ENCODE data around the gene ZNF841.
A peak's percentile ranks its signal among the peaks of the same experiment; 100 is the strongest.
"Not testable (repeated sequence)": the region's sequence is repeated elsewhere in the genome, so short reads cannot be mapped to it uniquely, and the experiment has no call there.

The ZNF841 gene

GRCh38 chr19:52066258-52066863, 29.2 kb downstream of the ZNF841 start:
- no peak for FAIRE-seq

GRCh38 chr19:52065399-52065798, 30.2 kb downstream of the ZNF841 start:
- no peak for FAIRE-seq

DNA sequence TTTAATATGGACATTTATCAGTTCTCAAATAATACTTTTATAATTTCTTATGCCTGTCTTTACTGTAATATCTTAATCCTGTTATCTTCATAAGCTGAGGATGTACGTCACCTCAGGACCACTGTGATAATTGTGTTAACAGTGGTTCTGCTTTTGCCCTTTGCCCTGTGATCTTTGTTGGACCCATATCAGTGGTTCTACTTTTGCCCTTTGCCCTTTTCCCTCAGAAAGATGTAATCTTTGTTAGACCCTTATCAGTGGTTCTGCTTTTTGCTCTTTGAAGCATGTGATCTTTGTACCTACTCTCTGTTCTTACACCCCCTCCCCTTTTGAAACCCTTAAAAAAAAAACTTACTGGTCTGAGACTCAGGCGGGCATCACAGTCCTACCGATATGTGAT, 39.1 kb downstream of the ZNF841 start:
- FAIRE-seq = not testable (repeated sequence)

GRCh38 chr19:52051736-52052135, 43.8 kb downstream of the ZNF841 start:
- not testable (repeated sequence) for FAIRE-seq

- peak; percentile 76 for FAIRE-seq
Observed at GRCh38 chr19:52048555-52049501, 46.7 kb downstream of the ZNF841 start, which contains the start of gene ZNF432. ZNF432 (minus strand) TSS chr19:52048838; CDS start chr19:52046868, 1,970 bp downstream.

- FAIRE-seq = no peak
Observed at GRCh38 chr19:52039169-52039568, 56.4 kb downstream of the ZNF841 start.

DNA sequence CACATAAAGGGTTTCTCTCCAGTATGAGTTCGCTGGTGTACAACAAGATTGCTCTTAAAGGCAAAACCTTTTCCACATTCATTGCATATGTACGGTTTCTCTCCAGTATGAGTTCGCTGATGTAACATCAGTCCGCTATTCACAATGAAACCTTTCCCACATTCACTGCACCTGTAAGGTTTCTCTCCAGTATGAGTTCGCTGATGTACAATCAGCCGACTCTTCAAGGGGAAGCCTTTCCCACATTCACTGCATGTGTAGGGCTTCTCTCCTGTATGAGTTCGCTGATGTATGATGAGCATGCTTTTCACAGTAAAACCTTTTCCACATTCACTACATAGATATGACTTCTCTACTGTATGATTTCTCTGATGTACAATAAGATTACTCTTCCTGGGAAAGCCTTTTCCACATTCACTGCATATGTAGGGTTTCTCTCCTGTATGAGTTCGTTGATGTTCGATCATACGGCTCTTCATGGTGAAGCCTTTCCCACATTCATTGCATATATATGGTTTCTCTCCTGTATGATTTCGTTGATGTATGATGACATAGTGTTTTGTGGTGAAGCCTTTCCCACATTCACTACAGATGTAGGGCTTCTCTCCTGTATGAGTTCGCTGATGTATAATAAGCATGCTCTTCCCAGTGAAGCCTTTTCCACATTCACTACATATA, 61.4 kb downstream of the ZNF841 start:
- no peak for FAIRE-seq

- no peak for FAIRE-seq
Observed at GRCh38 chr19:52028780-52029123, 66.8 kb downstream of the ZNF841 start.

DNA sequence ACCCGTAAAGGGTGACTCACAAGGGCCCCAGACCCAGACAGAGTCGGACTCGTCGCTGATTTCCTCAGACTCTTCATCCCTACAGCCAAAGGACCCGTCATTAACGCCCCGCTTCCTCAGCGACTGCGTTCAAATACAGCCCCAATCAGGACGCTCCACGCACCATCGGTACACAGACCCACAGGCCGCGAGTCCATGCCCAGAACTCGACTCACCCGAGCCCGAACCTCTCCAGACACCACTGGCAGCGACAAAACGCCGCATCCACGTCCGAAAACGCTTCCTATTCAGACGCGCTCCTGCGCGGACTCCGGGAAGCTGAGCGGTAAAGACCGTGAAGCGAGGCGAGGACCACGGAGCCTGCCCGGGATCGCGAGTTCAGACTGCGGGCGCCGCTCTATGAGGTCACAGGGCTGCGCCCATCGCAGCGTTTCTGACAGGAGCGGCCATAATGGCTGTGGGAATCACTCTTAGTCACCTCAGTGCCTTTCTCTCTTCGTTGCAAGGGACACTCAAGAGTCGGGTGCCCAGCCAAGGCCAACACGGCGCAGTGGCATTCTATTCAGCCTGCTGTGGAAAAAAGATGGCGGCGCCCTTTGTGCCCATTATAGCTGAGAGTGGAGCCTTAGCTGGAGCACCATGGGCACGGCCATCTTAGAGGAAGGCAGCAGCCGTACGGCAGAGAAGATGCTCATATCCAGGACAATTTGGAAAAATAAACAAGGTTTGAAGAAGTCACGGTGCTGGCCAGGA, 67.4 kb downstream of the ZNF841 start, which contains the start of gene ZNF614:
Gene ZNF614 (minus strand): TSS at position 353 of the 753 bp plus-strand sequence. CDS start 2,634 bp downstream, outside the sequence.
- no peak for FAIRE-seq

DNA sequence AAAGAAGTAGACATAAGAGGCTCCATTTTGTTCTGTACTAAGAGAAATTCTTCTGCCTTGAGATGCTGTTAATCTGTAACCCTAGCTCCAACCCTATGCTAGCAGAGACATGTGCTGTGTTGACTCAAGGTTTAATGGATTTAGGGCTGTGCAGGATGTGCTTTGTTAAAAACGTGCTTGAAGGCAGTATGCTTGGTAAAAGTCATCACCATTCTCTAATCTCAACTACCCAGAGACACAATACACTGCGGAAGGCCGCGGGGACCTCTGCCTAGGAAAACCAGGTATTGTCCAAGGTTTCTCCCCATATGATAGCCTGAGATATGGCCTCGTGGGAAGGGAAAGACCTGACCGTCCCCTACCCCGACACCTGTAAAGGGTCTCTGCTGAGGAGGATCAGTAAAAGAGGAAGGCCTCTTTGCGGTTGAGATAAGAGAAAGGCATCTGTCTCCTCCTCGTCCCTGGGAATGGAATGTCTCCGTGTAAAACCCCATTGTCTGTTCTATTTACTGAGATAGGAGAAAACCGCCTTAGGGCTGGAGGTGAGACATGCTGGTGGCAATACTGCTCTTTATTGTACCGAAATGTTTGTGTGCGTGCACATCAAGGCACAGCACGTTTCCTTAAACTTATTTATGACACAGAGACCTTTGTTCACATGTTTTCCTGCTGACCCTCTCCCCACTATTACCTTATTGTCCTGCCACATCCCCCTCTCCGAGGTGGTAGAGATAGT, 69.1 kb downstream of the ZNF841 start:
- not testable (repeated sequence) for FAIRE-seq

DNA sequence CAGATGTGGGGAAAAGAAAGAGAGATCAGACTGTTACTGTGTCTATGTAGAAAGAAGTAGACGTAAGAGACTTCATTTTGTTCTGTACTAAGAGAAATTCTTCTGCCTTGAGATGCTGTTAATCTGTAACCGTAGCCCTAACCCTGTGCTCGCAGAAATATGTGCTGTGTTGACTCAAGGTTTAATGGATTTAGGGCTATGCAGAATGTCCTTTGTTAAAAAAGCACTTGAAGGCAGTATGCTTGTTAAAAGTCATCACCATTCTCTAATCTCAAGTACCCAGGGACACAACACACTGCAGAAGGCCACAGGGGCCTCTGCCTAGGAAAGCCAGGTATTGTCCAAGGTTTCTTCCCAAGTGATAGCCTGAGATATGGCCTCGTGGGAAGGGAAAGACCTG, 71.1 kb downstream of the ZNF841 start:
- FAIRE-seq = not testable (repeated sequence)

DNA sequence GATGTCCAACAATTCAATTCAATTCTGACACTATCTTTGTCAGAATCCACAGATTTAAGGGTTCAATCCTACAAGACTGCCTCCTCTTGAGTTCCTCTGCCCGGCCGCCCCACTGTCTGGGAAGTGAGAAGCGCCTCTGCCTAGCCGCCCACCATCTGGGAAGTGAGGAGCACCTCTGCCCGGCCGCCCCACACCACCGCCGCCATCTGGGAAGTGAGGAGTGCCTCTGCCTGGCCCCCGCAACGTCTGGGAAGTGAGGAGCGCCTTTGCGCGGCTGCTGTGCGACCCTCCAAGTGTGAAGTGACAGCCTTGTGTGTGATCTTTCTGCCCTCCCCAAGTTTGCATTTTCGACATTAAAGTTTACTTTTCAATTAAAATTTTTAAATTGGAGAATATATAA, 73.4 kb downstream of the ZNF841 start:
- no peak for FAIRE-seq

- no peak for FAIRE-seq
Observed at GRCh38 chr19:52020506-52020905, 75.1 kb downstream of the ZNF841 start.

Measured in G401.6 (cell line).